ENCODE measurements around the gene ZNF672.

The ZNF672 gene

DNA sequence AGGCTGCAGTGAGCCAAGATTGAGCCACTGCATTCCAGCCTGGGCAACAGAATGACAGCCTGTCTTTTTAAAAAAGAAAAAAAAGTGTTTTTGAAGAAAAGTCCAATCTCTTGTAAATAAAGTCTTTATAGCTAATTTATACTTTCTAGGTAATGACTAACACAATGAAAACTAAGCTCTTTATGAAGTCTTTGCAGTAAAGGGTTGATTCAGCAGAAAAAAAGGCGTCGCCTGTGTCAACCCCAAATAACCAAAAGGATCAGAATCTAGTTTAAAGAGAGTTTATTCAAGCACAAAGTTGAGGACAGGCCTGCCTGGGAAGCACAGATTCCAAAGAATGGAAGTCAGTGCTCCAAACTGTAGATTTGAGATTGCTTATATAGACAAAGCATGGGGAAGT lies 53.7 kb downstream of the ZNF672 start:
- DNase-seq: no peak

- DNase-seq: no peak
These were observed 54.6 kb downstream of the ZNF672 start for GRCh38 chr1:248892590-248892989.

- DNase-seq: no peak
These were observed 56.8 kb downstream of the ZNF672 start for GRCh38 chr1:248894837-248895236.

DNA sequence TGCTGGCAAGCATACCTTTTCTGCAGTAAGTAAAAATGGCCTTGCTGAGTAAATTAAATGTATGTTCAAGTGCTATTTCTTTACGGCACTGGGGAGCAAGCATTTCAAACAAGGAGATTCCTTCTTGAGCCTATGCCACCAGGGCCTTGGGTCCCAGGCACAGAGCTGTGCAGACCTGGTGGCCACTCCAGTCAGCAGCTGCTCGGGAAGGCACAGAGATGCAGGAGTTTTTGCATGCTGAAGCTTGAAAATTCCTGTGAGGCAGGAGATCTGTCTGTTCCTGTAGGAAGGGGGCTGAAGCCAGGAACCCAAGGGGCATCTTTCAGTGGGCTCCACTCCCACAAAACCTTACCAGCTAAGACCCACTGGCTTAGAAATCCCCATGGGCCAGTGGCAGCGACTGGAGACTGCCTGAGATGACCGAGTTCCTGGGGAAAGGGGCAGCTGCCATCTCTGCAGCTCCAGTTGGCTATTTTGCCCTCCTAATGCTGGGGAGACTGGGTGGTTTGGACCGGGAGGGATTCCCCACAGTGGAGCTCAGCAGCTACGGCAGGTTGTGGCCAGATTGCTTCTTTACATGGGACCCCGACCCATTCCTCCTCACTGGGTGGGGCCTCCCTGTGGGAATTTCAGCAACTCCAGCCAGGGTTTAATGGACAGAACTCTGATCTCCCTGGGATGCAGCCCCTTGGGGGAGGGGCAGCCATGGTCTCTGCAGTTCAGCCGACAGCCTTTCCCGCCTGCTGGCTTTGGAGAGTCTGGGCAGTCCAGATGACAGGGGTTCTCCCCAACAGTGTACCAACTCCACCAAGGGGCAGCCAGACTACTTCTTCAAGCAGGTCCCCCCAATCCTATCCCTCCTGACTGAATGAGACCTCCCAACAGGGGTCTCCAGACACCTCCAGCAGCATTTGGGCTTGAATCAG lies 59.7 kb downstream of the ZNF672 start:
- DNase-seq: no peak

All from inflammatory macrophage treated with lipopolysaccharide for 1 hour (primary cell).